Left lobe of liver (tissue), 2 donors: ENCODE data around the gene EFNA1. TPM values are rescaled to one million over a fixed set of nuclear protein-coding genes. Genes with fewer than 3 reads are reported as not detected.
"Not testable (repeated sequence)": the region's sequence is repeated elsewhere in the genome, so short reads cannot be mapped to it uniquely, and the experiment has no call there.

ENCODE experiments used
- ATAC-seq: fragments of 200-7000 bp; cut with Tn5 transposase; one replicate; pipeline ENCODE4 v1.9.1; 2020; ENCODE audit warnings: mild to moderate bottlenecking, moderate library complexity
- DNase-seq: peaks from one replicate; pipeline ENCODE4 v3.0.0-alpha.2; 2020; ENCODE audit warnings: low spot score
- total RNA-seq: library from RNA; stranded (reverse); gene quantifications from one replicate; pipeline ENCODE4 v1.2.1, GENCODE V29; 2021
- donor health status: DM: no; HTN: no; CAD: no; lungs with moderate emphysema.
- donor health status: DM: no; HTN: yes; CAD: no.

Gene EFNA1
- total RNA-seq, 1 donor from 2014 or later: 85.1 TPM

- DNase-seq (peak; percentile 79), ATAC-seq (peak; percentile 86)
Measured at GRCh38 chr1:155091071-155092051, 36.3 kb upstream of the EFNA1 start.

GRCh38 chr1:155092131-155092530 lies 35.5 kb upstream of the EFNA1 start:
- DNase-seq (no peak), ATAC-seq (no peak)

- no peak for DNase-seq
- no peak for ATAC-seq
Measured at GRCh38 chr1:155092641-155093040, 35.0 kb upstream of the EFNA1 start.

- DNase-seq (no peak), ATAC-seq (peak; percentile 65)
Measured at GRCh38 chr1:155093911-155094621, 33.6 kb upstream of the EFNA1 start.

GRCh38 chr1:155094622-155094948 lies 33.1 kb upstream of the EFNA1 start:
- no peak for ATAC-seq
- DNase-seq: no peak

GRCh38 chr1:155099331-155099730 lies 28.3 kb upstream of the EFNA1 start:
- ATAC-seq (no peak), DNase-seq (no peak)

GRCh38 chr1:155103325-155103724 lies 24.4 kb upstream of the EFNA1 start:
- ATAC-seq (peak; percentile 3), DNase-seq (no peak)

- ATAC-seq: no peak
- no peak for DNase-seq
Measured at GRCh38 chr1:155104605-155105534, 22.8 kb upstream of the EFNA1 start.

GRCh38 chr1:155105604-155106011 lies 22.1 kb upstream of the EFNA1 start:
- peak; percentile 95 for DNase-seq
- peak; percentile 64 for ATAC-seq

GRCh38 chr1:155106862-155107261 lies 20.8 kb upstream of the EFNA1 start:
- ATAC-seq (peak; percentile 47), DNase-seq (peak; percentile 69)

GRCh38 chr1:155107309-155108264 lies 20.1 kb upstream of the EFNA1 start:
- DNase-seq: peak; percentile 94
- ATAC-seq: peak; percentile 67

GRCh38 chr1:155108296-155108695 lies 19.4 kb upstream of the EFNA1 start:
- ATAC-seq (peak; percentile 1), DNase-seq (no peak)

GRCh38 chr1:155110381-155110780 lies 17.3 kb upstream of the EFNA1 start:
- ATAC-seq: no peak
- no peak for DNase-seq

GRCh38 chr1:155110826-155111225 lies 16.9 kb upstream of the EFNA1 start:
- DNase-seq: no peak
- no peak for ATAC-seq

- no peak for DNase-seq
- no peak for ATAC-seq
Measured at GRCh38 chr1:155113450-155113980, 14.2 kb upstream of the EFNA1 start.

GRCh38 chr1:155116113-155116764 lies 11.4 kb upstream of the EFNA1 start:
- ATAC-seq: no peak
- no peak for DNase-seq

GRCh38 chr1:155117610-155118009 lies 10.1 kb upstream of the EFNA1 start:
- ATAC-seq (no peak), DNase-seq (no peak)

GRCh38 chr1:155118090-155118489 lies 9.6 kb upstream of the EFNA1 start:
- ATAC-seq, DNase-seq: not testable (repeated sequence)

GRCh38 chr1:155120253-155120652 lies 7.4 kb upstream of the EFNA1 start:
- DNase-seq (no peak), ATAC-seq (no peak)
